ENCODE data around the gene HOATZ.

- TF ChIP-seq POLR2A (IDR thresholded peaks at IDR 0.05; ENCODE audit: low read depth, low read length): no peak
- peak; percentile 66 for TF ChIP-seq SPI1 (IDR thresholded peaks at IDR 0.05; ENCODE audit: low read depth, low read length)
- no peak for TF ChIP-seq POU2F2 (IDR thresholded peaks at IDR 0.05; ENCODE audit: low read depth, low read length)
- TF ChIP-seq POLR2AphosphoS5 (IDR thresholded peaks at IDR 0.05; ENCODE audit: low read depth, low read length): no peak
Measured at GRCh38 chr11:111550258-111550657, 35.7 kb downstream of the HOATZ start.

All from GM12891 (cell line).